Natural killer cell (primary cell): ENCODE results near the gene IGFBP5. TPM values are rescaled to one million over a fixed set of nuclear protein-coding genes. Genes with fewer than 3 reads are reported as not detected.

Experiments used
- ATAC-seq, 3 donors: fragments of 150-1000 bp in 2 of 3; fragments of 200-7000 bp in 1 of 3; cut with Tn5 transposase; 1 replicate in 1 of 3; 2 replicates in 2 of 3; pipeline ENCODE4 v1.10.0; 2021; ENCODE audit warnings: mild to moderate bottlenecking in 2 of 3, moderate library complexity in 2 of 3
- DNase-seq, 2 donors: peaks; one replicate each; pipeline versions ENCODE4 v3.0.0 to v3.0.0-alpha.2; 2013 to 2021; ENCODE audit warnings: mixed read lengths in 1 of 2
- H3K27ac ChIP-seq: one replicate; pipeline ENCODE4 v1.5.1; 2013; ENCODE audit warnings: mild to moderate bottlenecking, low read length
- H3K27me3 ChIP-seq: one replicate; pipeline ENCODE4 v1.6.1; 2013; ENCODE audit warnings: low read length; ENCODE audit not compliant: control insufficient read depth, insufficient read depth
- H3K36me3 ChIP-seq: one replicate; pipeline ENCODE4 v1.6.1; 2013; ENCODE audit warnings: low read length; ENCODE audit not compliant: control insufficient read depth, insufficient read depth
- H3K4me1 ChIP-seq: one replicate; pipeline ENCODE4 v1.6.1; 2013; ENCODE audit warnings: low read length; ENCODE audit not compliant: control insufficient read depth, insufficient read depth
- H3K4me3 ChIP-seq: one replicate; pipeline ENCODE4 v1.5.1; 2013; ENCODE audit warnings: low read length
- H3K9me3 ChIP-seq: one replicate; pipeline ENCODE4 v1.6.1; 2013; ENCODE audit warnings: low read length; ENCODE audit not compliant: control insufficient read depth, insufficient read depth
- H3K27ac Mint-ChIP-seq, 2 donors: one replicate each; pipeline ENCODE4 v1.8.0; 2022; ENCODE audit warnings: mild to moderate bottlenecking in 2 of 2, mixed read lengths in 2 of 2, moderate library complexity in 1 of 2
- H3K27me3 Mint-ChIP-seq, 2 donors: one replicate each; pipeline ENCODE4 v1.8.0; 2022; ENCODE audit warnings: low read depth in 2 of 2, mixed read lengths in 2 of 2
- H3K36me3 Mint-ChIP-seq: one replicate; pipeline ENCODE4 v1.8.0; 2022; ENCODE audit warnings: mixed read lengths
- H3K4me1 Mint-ChIP-seq, 2 donors: one replicate each; pipeline ENCODE4 v1.8.0; 2022; ENCODE audit warnings: mixed read lengths in 2 of 2
- H3K4me3 Mint-ChIP-seq: one replicate; pipeline ENCODE4 v1.8.0; 2022; ENCODE audit warnings: mild to moderate bottlenecking, moderate library complexity, mixed read lengths
- H3K9me3 Mint-ChIP-seq, 2 donors: one replicate each; pipeline ENCODE4 v1.8.0; 2022; ENCODE audit warnings: mixed read lengths in 2 of 2
- CTCF ChIP-seq: fragments of 200-600 bp; IDR thresholded peaks from one replicate; pipeline ENCODE4 v1.8.0; 2022; ENCODE audit warnings: antibody characterized with exemption
- WGBS: methylation state at CpG from one replicate; pipeline ENCODE4 v1.1.7; 2013; ENCODE audit warnings: missing lambda C conversion rate; ENCODE audit not compliant: insufficient coverage; 5-methylcytosine and 5-hydroxymethylcytosine counted together
- intact Hi-C: fragments of 100-400 bp; cut with micrococcal nuclease; formaldehyde crosslinking; loops from one replicate; pipeline ENCODE4 v1.14.2; 2022
- total RNA-seq, 4 donors: library from RNA; stranded (reverse); fragments of 120-200 nt in 1 of 4; gene quantifications; one replicate each; pipeline versions ENCODE4 v1.2.3 to v1.2.4, GENCODE V29; 2013 to 2022

The IGFBP5 gene
- total RNA-seq, 3 donors from 2014 or later (not counting 1 experiment from before 2014, with no cell fraction given), result not detected

DNA sequence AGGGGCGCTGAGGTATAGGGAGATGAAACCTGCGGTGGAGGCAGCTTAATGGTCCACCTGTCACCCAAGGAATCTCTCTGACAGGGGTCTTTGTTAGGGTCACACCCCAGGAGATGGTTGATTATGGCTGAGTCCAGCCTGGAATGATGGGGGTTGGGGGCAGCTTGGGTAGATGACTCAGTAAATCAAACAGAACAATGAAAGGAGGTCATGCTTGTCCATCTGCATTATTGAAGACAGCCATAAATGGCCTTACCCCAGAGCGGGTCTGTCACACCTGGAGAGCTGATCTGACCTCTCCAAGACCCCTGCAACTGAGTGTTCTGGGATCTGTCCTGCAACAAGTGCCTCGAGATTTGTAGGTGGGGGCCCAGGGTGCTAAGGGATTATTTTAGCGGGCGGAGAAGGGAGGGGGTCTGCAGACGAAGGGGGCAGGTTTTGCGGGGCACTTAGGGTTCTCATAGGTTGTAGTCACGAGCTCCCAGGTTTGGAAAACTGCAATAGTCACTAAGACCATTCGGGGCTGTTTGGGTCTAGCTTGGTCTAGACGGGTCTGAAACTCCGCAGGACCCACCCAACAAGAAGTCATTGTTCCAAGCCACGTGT is 62.9 kb downstream of the IGFBP5 start:
- 41% methylated on average over 13 of the region's 13 CpGs for WGBS
- H3K36me3 ChIP-seq, result no peaks in the 10 kb centered on the region
- H3K9me3 Mint-ChIP-seq, result no peaks in the 10 kb centered on the region
- H3K27me3 Mint-ChIP-seq, result peaks cover 43 to 52% of the 10 kb centered on the region in 2 donors
- H3K4me3 Mint-ChIP-seq, result peak overlapping the region; percentile 92
- H3K27me3 ChIP-seq, result peaks cover 36% of the 10 kb centered on the region
- no peak for TF ChIP-seq CTCF
- no peak for ATAC-seq
- H3K27ac ChIP-seq, result no peak overlapping the region
- intact Hi-C loops, result no loop called here
- no peak overlapping the region for H3K4me3 ChIP-seq
- H3K36me3 Mint-ChIP-seq, result no peaks in the 10 kb centered on the region
- H3K9me3 ChIP-seq, result no peaks in the 10 kb centered on the region
- peaks cover 29% of the 10 kb centered on the region for H3K4me1 ChIP-seq
- no peak overlapping the region for H3K27ac Mint-ChIP-seq
- no peak for DNase-seq
- peaks cover 23 to 44% of the 10 kb centered on the region in 2 donors for H3K4me1 Mint-ChIP-seq

DNA sequence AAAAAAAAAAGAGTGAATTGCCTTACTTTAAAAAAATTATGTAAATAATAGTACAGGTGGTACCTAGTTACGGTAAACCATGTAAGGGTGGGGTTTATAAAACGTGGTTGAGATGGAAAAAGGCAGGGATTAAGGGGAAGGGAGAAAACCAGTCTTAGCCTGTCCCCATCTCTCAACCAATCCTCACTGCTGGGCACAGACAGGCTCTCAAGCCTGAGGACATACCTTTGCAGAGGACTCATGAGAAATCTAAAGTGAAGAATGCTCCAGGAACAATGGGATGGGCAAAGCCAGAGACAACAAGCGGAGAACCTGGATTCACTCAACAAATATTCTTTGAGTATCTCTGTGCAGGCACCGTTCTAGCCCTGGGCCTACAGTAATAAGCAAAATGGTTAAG is 65.6 kb downstream of the IGFBP5 start:
- Mint-ChIP-seq H3K27me3 (peaks cover 19 to 32% of the 10 kb centered on the region in 2 donors), H3K4me3 (no peak overlapping the region), H3K9me3 (no peaks in the 10 kb centered on the region), H3K36me3 (no peaks in the 10 kb centered on the region), H3K4me1 (peaks cover 14 to 17% of the 10 kb centered on the region in 2 donors), H3K27ac (no peak overlapping the region)
- Histone ChIP-seq H3K27me3 (peaks cover 13% of the 10 kb centered on the region), H3K27ac (no peak overlapping the region), H3K4me3 (no peak overlapping the region), H3K9me3 (no peaks in the 10 kb centered on the region), H3K36me3 (no peaks in the 10 kb centered on the region), H3K4me1 (peaks cover 17% of the 10 kb centered on the region)
- intact Hi-C loops, result no loop called here
- WGBS, result 94% methylated on average over 2 of the region's 4 CpGs
- no peak for TF ChIP-seq CTCF
- ATAC-seq (no peak), DNase-seq (no peak)

- intact Hi-C loops, result no loop called here
- Mint-ChIP-seq H3K4me1 (no peaks in the 10 kb centered on the region), H3K9me3 (no peaks in the 10 kb centered on the region), H3K36me3 (no peaks in the 10 kb centered on the region), H3K27ac (no peak overlapping the region), H3K27me3 (peaks cover 8 to 12% of the 10 kb centered on the region in 2 donors), H3K4me3 (no peak overlapping the region)
- WGBS, result 88% methylated on average over 2 of the region's 2 CpGs
- TF ChIP-seq CTCF, result no peak
- no peaks in the 10 kb centered on the region for H3K4me1 ChIP-seq
- DNase-seq (no peak), ATAC-seq (no peak)
- no peak overlapping the region for H3K4me3 ChIP-seq
- H3K9me3 ChIP-seq, result no peaks in the 10 kb centered on the region
- no peaks in the 10 kb centered on the region for H3K36me3 ChIP-seq
- no peak overlapping the region for H3K27ac ChIP-seq
- H3K27me3 ChIP-seq, result no peaks in the 10 kb centered on the region
Observed at GRCh38 chr2:216626875-216627245, 68.5 kb downstream of the IGFBP5 start.
